NCI-H2107 treated with DMSO at 0.1 percent for 48 hours (cell line): Measurements from ENCODE around the gene CRB1.

Experiments used
- DNase-seq: peaks from one replicate; lab custom pipeline; 2025; ENCODE audit not compliant: unreplicated experiment; lab: John Stamatoyannopoulos, UW

The CRB1 gene

GRCh38 chr1:197268012-197268411, at the start of gene CRB1:
Gene CRB1, plus strand, starts transcription at chr1:197268252. Its CDS starts 161 bp downstream, at chr1:197268413.
- peak; percentile 36 for DNase-seq

DNA sequence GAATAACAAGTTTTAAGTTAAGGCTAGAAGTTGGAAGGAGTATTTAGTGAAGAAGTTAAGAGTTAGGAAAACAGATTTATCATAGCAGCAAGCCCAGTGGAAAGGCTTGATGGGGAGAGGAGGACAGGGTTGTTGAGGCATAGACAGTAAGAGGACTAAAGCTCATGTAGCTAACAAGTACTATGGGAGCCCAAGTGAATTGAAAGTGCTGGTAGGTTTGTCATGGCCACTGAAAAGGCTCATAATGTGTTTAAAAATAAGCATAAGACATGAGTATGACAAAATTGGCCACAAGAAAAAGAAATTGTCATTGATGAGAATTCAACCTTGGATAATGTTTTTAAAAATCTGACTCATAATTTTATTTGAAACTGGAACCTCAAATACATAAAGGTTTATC, 49.2 kb upstream of the CRB1 start:
- DNase-seq = no peak

GRCh38 chr1:197222025-197222685, 45.9 kb upstream of the CRB1 start:
- no peak for DNase-seq

- DNase-seq = no peak
These were observed 45.3 kb upstream of the CRB1 start for GRCh38 chr1:197222780-197223179.

DNA sequence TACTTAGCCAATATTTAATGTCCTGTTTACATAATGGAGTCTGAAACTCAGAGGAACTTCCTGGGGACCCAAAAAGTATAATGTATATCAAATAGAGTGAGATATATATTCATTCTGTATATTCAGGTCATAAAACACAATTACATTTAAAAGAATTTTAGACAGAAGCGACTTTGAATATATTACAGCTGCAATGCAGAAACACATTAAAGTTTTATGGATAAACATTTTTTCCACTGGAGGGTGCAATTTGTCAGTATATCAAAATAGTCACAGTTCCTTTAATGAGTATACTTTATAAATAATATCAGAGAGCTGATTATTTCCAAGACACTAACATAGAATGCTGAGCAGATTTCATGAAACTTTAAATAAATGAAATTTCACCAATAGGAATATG, 43.9 kb upstream of the CRB1 start:
- no peak for DNase-seq

GRCh38 chr1:197225611-197226010, 42.4 kb upstream of the CRB1 start:
- no peak for DNase-seq

GRCh38 chr1:197234581-197234980, 33.5 kb upstream of the CRB1 start:
- DNase-seq = no peak

DNA sequence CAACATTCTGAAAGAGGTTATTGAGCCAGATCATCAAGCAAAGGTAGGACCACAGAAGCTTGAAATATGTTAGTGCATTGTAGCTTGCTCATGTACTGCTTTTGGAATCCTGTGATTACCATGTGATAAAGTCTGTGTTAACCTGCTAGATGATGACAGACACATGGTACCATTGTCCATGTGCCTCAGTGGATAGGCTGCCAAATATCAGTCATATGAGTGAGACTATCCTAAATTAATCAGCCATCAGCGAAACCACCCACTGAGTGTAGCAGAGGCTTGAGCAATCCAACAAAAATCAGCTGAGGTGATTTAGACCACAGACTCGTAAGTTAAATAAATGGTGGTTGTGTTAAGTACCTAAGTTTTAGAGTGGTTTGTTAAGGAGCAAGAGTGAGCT, 32.7 kb upstream of the CRB1 start:
- no peak for DNase-seq

- no peak for DNase-seq
These were observed 20.6 kb upstream of the CRB1 start for GRCh38 chr1:197247465-197247864.

DNA sequence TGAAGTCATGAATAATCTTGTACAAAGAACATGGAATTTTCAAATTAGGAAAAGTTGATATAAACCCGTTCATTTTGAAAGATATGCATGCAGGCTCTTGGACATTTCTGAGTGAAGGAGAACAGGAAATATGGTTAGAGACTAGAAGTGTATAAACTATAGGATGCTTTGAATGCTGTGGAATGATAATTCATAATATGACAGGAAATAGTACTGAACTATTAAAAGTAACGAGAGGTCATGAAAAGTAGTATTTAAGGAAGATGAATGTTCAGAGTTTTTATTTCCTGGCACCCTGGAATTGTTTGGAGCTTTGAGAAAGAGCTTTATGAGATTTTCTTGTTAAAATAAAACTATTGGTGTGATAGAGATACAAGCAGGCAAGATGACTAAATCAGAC, 18.7 kb upstream of the CRB1 start:
- no peak for DNase-seq

- DNase-seq = no peak
These were observed 17.4 kb upstream of the CRB1 start for GRCh38 chr1:197250616-197251015.

DNA sequence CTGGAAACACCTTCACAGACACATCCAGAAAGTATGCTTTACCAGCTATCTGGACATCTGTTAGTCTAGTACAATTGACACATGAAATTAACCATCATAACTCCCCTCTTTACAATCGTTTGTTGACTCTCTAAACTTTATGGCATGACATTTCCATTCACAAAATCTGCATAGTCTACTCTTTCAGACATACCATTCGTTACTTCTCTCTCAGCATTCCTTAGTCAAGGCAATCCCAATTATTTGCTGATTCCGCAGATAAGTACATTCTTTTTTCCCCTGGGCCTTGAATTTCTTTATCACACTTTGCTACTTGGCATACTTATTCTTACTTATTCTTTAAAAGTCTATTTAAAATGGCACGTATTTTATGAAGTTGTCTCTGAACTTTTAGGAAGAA, 15.1 kb upstream of the CRB1 start:
- no peak for DNase-seq

- DNase-seq = no peak
These were observed 13.2 kb upstream of the CRB1 start for GRCh38 chr1:197254866-197255265.

GRCh38 chr1:197264936-197265567, 3.0 kb upstream of the CRB1 start:
- no peak for DNase-seq

DNA sequence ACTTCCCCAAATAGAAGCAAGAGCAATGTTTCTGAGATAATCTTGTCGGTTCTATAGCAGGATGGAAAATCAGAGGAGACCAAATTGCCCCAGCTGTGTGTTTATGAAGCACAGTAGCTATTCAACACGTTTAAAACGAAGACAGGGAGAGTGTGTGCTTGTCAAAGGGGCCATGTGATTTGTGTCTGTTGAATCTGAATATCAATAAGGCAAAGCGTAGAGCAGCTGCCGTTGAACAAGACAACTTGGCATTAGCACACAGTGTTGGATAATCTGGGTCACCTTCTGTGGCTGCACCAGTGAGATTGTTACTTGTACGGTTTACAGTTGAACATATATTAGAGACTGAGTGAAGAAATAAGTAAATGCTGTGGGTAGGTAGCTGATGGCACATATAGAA, 1.0 kb downstream of the CRB1 start:
- DNase-seq = peak; percentile 85

GRCh38 chr1:197272791-197273190, 4.7 kb downstream of the CRB1 start:
- DNase-seq = no peak

GRCh38 chr1:197277166-197277565, 9.1 kb downstream of the CRB1 start:
- DNase-seq = no peak

DNA sequence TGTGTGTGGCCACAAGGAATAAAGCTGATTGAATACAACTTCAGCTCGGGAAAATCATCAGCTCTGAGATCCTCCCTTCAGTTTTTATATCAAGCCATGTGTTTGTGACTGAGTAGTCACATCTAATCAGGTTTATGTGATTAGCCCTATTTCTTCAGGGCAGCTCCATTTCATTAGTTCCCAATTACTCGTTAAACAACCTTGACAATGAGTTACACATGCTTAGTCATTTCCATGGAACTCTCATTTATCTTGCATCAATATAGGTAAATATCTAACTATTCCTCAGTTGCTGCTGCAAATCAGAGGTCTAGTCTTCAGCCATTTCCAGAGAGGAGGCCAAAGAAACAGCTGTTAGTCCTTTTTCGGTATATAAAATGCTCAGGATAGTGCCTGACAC, 16.3 kb downstream of the CRB1 start:
- no peak for DNase-seq

- no peak for DNase-seq
These were observed 16.9 kb downstream of the CRB1 start for GRCh38 chr1:197284966-197285365.

- no peak for DNase-seq
These were observed 17.6 kb downstream of the CRB1 start for GRCh38 chr1:197285526-197286205.

- DNase-seq = no peak
These were observed 18.6 kb downstream of the CRB1 start for GRCh38 chr1:197286634-197287033.

DNA sequence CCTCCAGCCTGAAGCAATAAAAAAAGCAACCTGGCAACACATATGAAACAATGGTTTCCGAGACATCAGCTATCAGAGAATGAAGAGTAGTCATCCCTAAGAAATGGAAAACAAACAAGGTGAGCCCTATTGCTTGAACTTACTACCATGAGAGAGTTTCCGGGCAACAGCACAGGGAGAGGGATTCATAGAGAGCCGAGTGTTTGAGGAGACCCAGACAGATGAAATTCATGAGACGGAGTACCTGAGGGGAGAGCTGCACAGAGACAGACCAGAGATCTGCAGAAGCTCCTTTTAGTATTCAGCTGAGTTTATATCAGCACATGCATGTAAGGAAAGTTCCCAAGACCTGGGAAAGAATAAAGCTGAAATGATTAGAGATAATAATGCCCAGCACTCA, 19.8 kb downstream of the CRB1 start:
- no peak for DNase-seq
